22Rv1 (cell line): Measurements from ENCODE around the gene LMAN2.
"Not testable (repeated sequence)": the region's sequence is repeated elsewhere in the genome, so short reads cannot be mapped to it uniquely, and the experiment has no call there.

ENCODE experiments used
- H3K27ac ChIP-seq: fragments of 450-650 bp; 2 replicates; pipeline ENCODE4 v1.5.1; 2017
- CTCF ChIP-seq: fragments of 450-650 bp; IDR thresholded peaks from 2 replicates; pipeline ENCODE4 v1.5.1; 2017; ENCODE audit warnings: mild to moderate bottlenecking
- ZFX ChIP-seq: fragments of 450-650 bp; IDR thresholded peaks from 2 replicates; pipeline ENCODE4 v1.6.1; 2017; ENCODE audit warnings: antibody characterized with exemption, borderline replicate concordance

LMAN2 gene

GRCh38 chr5:177377851-177378776, 26.6 kb upstream of the LMAN2 start:
- no peak overlapping the region for H3K27ac ChIP-seq
- TF ChIP-seq CTCF (no peak), ZFX (no peak)

GRCh38 chr5:177376107-177376506, 24.6 kb upstream of the LMAN2 start:
- H3K27ac ChIP-seq: no peak overlapping the region
- TF ChIP-seq ZFX: no peak
- TF ChIP-seq CTCF: no peak

- not testable (repeated sequence) for H3K27ac ChIP-seq
Measured at GRCh38 chr5:177375516-177375915, 24.0 kb upstream of the LMAN2 start.

GRCh38 chr5:177374211-177374610, 22.7 kb upstream of the LMAN2 start:
- no peak for TF ChIP-seq CTCF
- TF ChIP-seq ZFX: no peak
- peak overlapping the region; percentile 15; the same call in 1 of the 2 replicates for H3K27ac ChIP-seq

GRCh38 chr5:177373806-177374205, 22.3 kb upstream of the LMAN2 start:
- TF ChIP-seq CTCF: no peak
- no peak for TF ChIP-seq ZFX
- peak overlapping the region; percentile 15; the same call in 1 of the 2 replicates for H3K27ac ChIP-seq

GRCh38 chr5:177372910-177373309, 21.4 kb upstream of the LMAN2 start:
- TF ChIP-seq ZFX: no peak
- TF ChIP-seq CTCF: no peak
- no peak overlapping the region for H3K27ac ChIP-seq

- TF ChIP-seq CTCF: no peak
- no peak for TF ChIP-seq ZFX
- no peak overlapping the region for H3K27ac ChIP-seq
Measured at GRCh38 chr5:177372034-177372896, 20.8 kb upstream of the LMAN2 start.
